HG03103 (cell line): ENCODE results near the gene MAPK6.
"Not testable (repeated sequence)": the region's sequence is repeated elsewhere in the genome, so short reads cannot be mapped to it uniquely, and the experiment has no call there.

Source experiments
- ATAC-seq: cut with Tn5 transposase; IDR thresholded peaks from one replicate; pipeline ENCODE4 v1.9.1; 2021; ENCODE audit warnings: low read depth; ENCODE audit not compliant: unreplicated experiment

MAPK6 gene

GRCh38 chr15:52042051-52042851, 23.2 kb downstream of the MAPK6 start:
- ATAC-seq: no peak

- ATAC-seq: not testable (repeated sequence)
Measured at GRCh38 chr15:52045795-52046298, 26.8 kb downstream of the MAPK6 start.

- ATAC-seq: not testable (repeated sequence)
Measured at GRCh38 chr15:52046552-52046951, 27.5 kb downstream of the MAPK6 start.

DNA sequence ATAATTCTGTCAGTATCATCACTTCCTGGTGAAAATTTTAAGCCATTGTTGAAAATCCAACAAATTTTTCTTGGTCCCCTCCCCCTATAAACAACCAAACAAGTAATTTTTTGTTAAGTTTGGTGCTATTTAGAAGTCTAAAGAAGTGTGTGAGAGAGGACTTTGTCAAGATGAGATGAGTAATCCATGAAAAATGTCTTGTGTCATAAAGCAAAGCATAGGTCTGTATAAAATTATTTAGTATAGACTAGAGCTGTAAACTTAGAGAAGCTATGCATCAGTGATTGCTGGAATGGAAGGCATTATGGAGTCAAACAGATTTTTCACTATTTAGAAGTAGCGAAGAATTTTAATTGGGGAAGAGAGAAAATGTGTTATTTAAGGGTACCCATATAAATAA, 31.4 kb downstream of the MAPK6 start:
- ATAC-seq: no peak

GRCh38 chr15:52052066-52052935, 33.3 kb downstream of the MAPK6 start:
- no peak for ATAC-seq

GRCh38 chr15:52054381-52054780, 35.4 kb downstream of the MAPK6 start:
- no peak for ATAC-seq

DNA sequence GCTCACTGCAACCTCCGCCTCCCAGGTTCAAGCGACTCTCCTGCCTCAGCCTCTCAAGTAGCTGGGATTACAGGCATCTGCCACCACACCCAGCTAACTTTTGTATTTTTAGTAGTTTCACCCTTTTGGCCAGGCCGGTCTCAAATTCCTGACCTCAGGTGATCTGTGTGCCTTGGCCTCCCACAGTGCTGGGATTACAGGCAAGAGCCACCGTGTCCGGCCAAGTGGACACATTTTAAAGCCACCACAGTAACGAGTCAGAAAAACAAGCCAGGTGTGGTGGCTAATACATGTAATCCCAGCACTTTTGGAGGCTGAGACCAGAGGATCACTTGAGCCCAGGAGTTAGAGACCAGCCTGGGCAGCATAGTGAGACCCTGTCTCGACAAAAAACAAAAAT, 35.8 kb downstream of the MAPK6 start:
- ATAC-seq: not testable (repeated sequence)

GRCh38 chr15:52056001-52056400, 37.0 kb downstream of the MAPK6 start:
- ATAC-seq: no peak

DNA sequence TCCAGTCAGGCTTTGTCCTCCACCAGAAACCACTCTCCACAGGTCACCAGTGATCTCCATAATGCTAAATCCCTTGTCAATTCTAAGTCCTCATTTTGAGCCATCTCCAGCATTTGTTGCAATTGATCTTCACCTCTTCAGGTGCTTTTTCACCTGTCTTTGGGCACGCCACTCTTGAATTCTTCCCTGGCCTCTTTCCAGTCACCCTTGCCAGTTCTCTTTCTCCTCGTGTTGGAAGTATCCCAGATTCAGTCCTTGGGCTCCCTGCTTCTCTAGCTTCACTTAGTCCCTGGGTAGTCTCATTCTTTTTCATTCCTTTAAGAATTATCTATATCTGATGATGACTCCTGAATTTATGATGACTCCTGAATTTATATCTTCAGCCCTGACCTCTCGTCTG, 37.5 kb downstream of the MAPK6 start:
- no peak for ATAC-seq

- no peak for ATAC-seq
Measured at GRCh38 chr15:52057996-52058395, 39.0 kb downstream of the MAPK6 start.

- ATAC-seq: no peak
Measured at GRCh38 chr15:52060501-52060900, 41.5 kb downstream of the MAPK6 start.

- ATAC-seq: no peak
Measured at GRCh38 chr15:52066842-52067544, 48.0 kb downstream of the MAPK6 start.

GRCh38 chr15:52067545-52067926, 48.5 kb downstream of the MAPK6 start:
- no peak for ATAC-seq

GRCh38 chr15:52068004-52068615, 49.1 kb downstream of the MAPK6 start:
- ATAC-seq: no peak

GRCh38 chr15:52069559-52069958, 50.5 kb downstream of the MAPK6 start:
- ATAC-seq: no peak

GRCh38 chr15:52071570-52071969, 52.6 kb downstream of the MAPK6 start:
- no peak for ATAC-seq

DNA sequence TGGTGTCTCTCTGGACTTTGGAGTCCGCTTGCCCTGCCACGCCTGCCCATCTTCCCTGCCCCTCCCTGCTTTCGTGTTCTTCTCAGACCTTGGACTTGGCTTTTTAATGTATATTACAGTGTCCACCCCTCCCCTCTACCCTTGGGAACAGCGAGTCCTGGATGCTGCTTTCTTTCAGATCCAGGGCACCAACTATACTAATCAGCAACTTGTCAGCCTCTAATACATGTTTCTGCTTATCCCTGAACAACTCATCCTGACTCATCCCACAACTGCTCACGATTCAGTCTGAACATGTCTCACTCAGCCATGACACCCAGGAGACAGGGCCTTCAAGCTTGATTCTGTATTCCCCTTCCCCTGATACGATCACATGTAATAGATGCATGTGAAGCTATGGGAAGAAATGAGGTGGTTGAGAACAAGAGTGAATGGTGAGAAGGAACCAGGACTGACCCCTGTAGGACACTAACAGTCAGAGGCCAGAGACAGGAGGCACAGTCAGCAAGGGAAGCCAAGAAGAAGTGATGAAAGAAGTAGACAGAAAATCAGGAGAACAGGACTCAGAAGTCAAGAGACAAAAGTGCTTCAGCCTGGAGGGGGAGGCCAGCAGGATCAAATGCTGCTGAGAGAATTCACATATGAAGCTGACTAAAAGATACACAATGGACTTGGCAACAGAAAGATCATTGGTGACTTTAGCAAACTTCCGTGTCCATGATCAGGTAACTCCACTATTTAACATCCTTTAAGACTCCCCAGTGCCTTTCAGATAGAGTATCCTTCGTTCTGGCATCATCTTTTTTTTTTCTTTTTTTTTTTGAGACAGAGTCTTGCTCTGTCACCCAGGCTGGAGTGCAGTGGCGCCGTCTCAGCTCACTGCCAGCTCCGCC, 58.1 kb downstream of the MAPK6 start:
- no peak for ATAC-seq

GRCh38 chr15:52078197-52078875, 59.3 kb downstream of the MAPK6 start:
- ATAC-seq: no peak
